Activated CD8-positive, alpha-beta T cell treated with anti-CD3 and anti-CD28 coated beads, Interleukin-2, amount 10 ng/mL, durations not matched to agents 7 days and 5 days (primary cell): Measurements from ENCODE around the gene TMEM121B. TPM values are rescaled to one million over a fixed set of nuclear protein-coding genes. Genes with fewer than 3 reads are reported as not detected.

ENCODE experiments used
- total RNA-seq, 2 experiments: library from RNA; stranded (reverse); gene quantifications; one replicate each; pipeline ENCODE4 v1.2.3, GENCODE V29; 2021

Gene TMEM121B
- total RNA-seq, 2 experiments from 2014 or later: 0.11 to 0.18 TPM

Other genes with a start within 250 kb of the TMEM121B start
- not detected for gene GAB4, start 113.1 kb downstream of the TMEM121B start, total RNA-seq
- 10 to 100 TPM; 41.7 to 43.4 TPM for gene IL17RA, start 36.4 kb downstream of the TMEM121B start, total RNA-seq
- gene HDHD5, start 37.9 kb upstream of the TMEM121B start, total RNA-seq: 10 to 100 TPM; 38.5 to 40.7 TPM
- gene ADA2, start 98.1 kb upstream of the TMEM121B start, total RNA-seq: 10 to 100 TPM; 61.5 to 65.0 TPM
- not detected for gene CECR2, start 248.1 kb upstream of the TMEM121B start, total RNA-seq